GM12892 (cell line): Measurements from ENCODE around the gene ZFHX3.
"Not testable (repeated sequence)": the region's sequence is repeated elsewhere in the genome, so short reads cannot be mapped to it uniquely, and the experiment has no call there.

Experiments
- POLR2A ChIP-seq: IDR thresholded peaks from 2 replicates; pipeline ENCODE4 v1.6.1; 2011; ENCODE audit warnings: low read depth, low read length, control low read depth
- POLR2AphosphoS5 ChIP-seq: IDR thresholded peaks from 2 replicates; pipeline ENCODE4 v1.6.1; 2011; ENCODE audit warnings: low read depth, low read length, control low read depth
- TAF1 ChIP-seq: IDR thresholded peaks from 2 replicates; pipeline ENCODE4 v1.6.1; 2011; ENCODE audit warnings: low read depth, mild to moderate bottlenecking, control low read depth, low read length, borderline replicate concordance

GRCh38 chr16:72989203-72989578, 58.7 kb downstream of the ZFHX3 start:
- TF ChIP-seq POLR2AphosphoS5, POLR2A, TAF1: not testable (repeated sequence)
